Neural cell (in vitro differentiated cells): ENCODE data around the gene XPA.

Experiments
- TAF1 ChIP-seq: IDR thresholded peaks from 2 replicates; pipeline ENCODE4 v1.6.1; 2012; ENCODE audit warnings: low read depth
- TF ChIP-seq, protein P1 (sequence below): fragments of 450-650 bp; IDR thresholded peaks from 2 replicates; pipeline ENCODE4 v1.5.1; 2014; ENCODE audit warnings: antibody characterized with exemption, mild to moderate bottlenecking, moderate library complexity; ENCODE audit not compliant: poor library complexity, severe bottlenecking

DNA sequence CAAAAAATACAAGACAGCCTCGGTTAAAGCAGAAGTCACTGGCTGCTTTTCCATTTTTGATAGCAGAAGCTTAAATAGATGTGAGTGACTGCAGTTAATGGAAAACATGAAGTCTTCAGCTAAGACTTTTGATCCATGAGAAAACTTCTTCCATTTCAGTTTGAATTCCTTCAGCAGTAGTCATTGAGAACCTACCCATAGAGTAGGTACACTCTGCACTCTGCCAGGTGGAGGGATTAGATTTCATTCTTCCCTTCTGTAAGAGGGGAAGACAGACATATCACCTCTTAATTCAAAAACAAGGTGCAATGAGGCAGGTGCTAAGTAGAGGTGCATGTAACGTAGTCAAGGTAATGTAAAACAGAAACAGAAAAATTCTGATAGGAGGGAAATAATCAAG is 26.7 kb upstream of the XPA start:
- TF ChIP-seq TAF1: no peak
- TF ChIP-seq, protein P1, sequence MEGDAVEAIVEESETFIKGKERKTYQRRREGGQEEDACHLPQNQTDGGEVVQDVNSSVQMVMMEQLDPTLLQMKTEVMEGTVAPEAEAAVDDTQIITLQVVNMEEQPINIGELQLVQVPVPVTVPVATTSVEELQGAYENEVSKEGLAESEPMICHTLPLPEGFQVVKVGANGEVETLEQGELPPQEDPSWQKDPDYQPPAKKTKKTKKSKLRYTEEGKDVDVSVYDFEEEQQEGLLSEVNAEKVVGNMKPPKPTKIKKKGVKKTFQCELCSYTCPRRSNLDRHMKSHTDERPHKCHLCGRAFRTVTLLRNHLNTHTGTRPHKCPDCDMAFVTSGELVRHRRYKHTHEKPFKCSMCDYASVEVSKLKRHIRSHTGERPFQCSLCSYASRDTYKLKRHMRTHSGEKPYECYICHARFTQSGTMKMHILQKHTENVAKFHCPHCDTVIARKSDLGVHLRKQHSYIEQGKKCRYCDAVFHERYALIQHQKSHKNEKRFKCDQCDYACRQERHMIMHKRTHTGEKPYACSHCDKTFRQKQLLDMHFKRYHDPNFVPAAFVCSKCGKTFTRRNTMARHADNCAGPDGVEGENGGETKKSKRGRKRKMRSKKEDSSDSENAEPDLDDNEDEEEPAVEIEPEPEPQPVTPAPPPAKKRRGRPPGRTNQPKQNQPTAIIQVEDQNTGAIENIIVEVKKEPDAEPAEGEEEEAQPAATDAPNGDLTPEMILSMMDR: no peak
